Endothelial cell of umbilical vein (primary cell): Measurements from ENCODE around the gene CIZ1. TPM values are rescaled to one million over a fixed set of nuclear protein-coding genes. Genes with fewer than 3 reads are reported as not detected.
A peak's percentile ranks its signal among the peaks of the same experiment; 100 is the strongest.

ENCODE experiments used
- BruUV-seq: library from RNA; stranded (reverse); fragments of 400-500 nt; replicated peaks from 2 replicates; lab custom pipeline; 2021; lab: Mats Ljungman, UMichigan
- CTCF ChIA-PET: fragments of 300-600, 350-600 bp; sonication (Branson Sonifier 250); formaldehyde crosslinking; loops from one replicate; lab custom pipeline; 2021; ENCODE audit warnings: antibody characterized with exemption, inconsistent platforms; lab: Charles Lee
- POLR2A ChIA-PET: fragments of 300-600, 350-600 bp; sonication (Branson Sonifier 250); formaldehyde crosslinking; loops from one replicate; lab custom pipeline; 2021; ENCODE audit warnings: antibody characterized with exemption, inconsistent platforms; lab: Charles Lee
- DNase-seq: peaks from one replicate; pipeline ENCODE4 v3.0.0-alpha.2; 2011; ENCODE audit warnings: low read depth, low spot score
- FAIRE-seq: peaks from 2 replicates; lab custom pipeline; 2011; peaks lifted over from hg19 to GRCh38; lab: Jason Lieb, UNC
- H2AFZ ChIP-seq: 2 replicates; pipeline ENCODE4 v1.6.0; 2012; ENCODE audit warnings: low read depth, low read length, control low read depth, inconsistent platforms
- H3K27ac ChIP-seq: 2 replicates; pipeline ENCODE4 v1.5.1; 2011; ENCODE audit warnings: low read depth, mild to moderate bottlenecking, control low read depth, low read length, moderate library complexity; ENCODE audit not compliant: insufficient read depth
- H3K27me3 ChIP-seq, 2 experiments: 2 replicates each; pipeline versions ENCODE4 v1.6.0 to v1.6.1; 2011; ENCODE audit warnings: low read length in 2 of 2, mixed read lengths in 1 of 2; ENCODE audit not compliant: control insufficient read depth in 2 of 2, insufficient read depth in 2 of 2
- H3K36me3 ChIP-seq, 2 experiments: 2 replicates in 1 of 2; 3 replicates in 1 of 2; pipeline ENCODE4 v1.5.1; 2011; ENCODE audit warnings: low read length in 2 of 2, mild to moderate bottlenecking in 1 of 2, moderate library complexity in 1 of 2; ENCODE audit not compliant: control insufficient read depth in 2 of 2, insufficient read depth in 2 of 2; ENCODE audit errors: extremely low read depth in 1 of 2
- H3K4me1 ChIP-seq: 3 replicates; pipeline ENCODE4 v1.5.1; 2011; ENCODE audit warnings: mild to moderate bottlenecking, low read length; ENCODE audit not compliant: control insufficient read depth, insufficient read depth; ENCODE audit errors: extremely low read depth
- H3K4me2 ChIP-seq: 2 replicates; pipeline ENCODE4 v1.6.1; 2011; ENCODE audit warnings: low read length, control low read depth, mixed read lengths; ENCODE audit not compliant: insufficient read depth
- H3K4me3 ChIP-seq, 3 experiments: fragments of 200-600 bp in 1 of 3; sonication (generic), shearing (Covaris generic) in 1 of 3; replicated peaks in 1 of 3; 2 replicates each; pipeline ENCODE4 v1.5.1; 2011 to 2016; ENCODE audit warnings: control low read depth in 3 of 3, low read length in 3 of 3, mild to moderate bottlenecking in 2 of 3, inconsistent platforms in 1 of 3, low read depth in 1 of 3, moderate library complexity in 1 of 3; ENCODE audit not compliant: insufficient read depth in 1 of 3
- H3K79me2 ChIP-seq: 2 replicates; pipeline ENCODE4 v1.6.0; 2012; ENCODE audit warnings: low read length, inconsistent platforms; ENCODE audit not compliant: control insufficient read depth, insufficient read depth
- H3K9ac ChIP-seq: replicated peaks from 2 replicates; pipeline ENCODE3; 2011; ENCODE audit warnings: low read length, control low read depth; ENCODE audit not compliant: insufficient read depth; ENCODE audit errors: extremely low read depth
- H3K9me1 ChIP-seq: replicated peaks from 3 replicates; pipeline ENCODE4 v1.6.0; 2011; ENCODE audit warnings: mild to moderate bottlenecking, low read length; ENCODE audit not compliant: control insufficient read depth, insufficient read depth; ENCODE audit errors: extremely low read depth
- H3K9me3 ChIP-seq: replicated peaks from 2 replicates; pipeline ENCODE4 v1.5.1; 2012; ENCODE audit warnings: low read length, inconsistent platforms; ENCODE audit not compliant: control insufficient read depth, insufficient read depth
- H4K20me1 ChIP-seq: replicated peaks from 2 replicates; pipeline ENCODE3; 2011; ENCODE audit warnings: mild to moderate bottlenecking, low read length; ENCODE audit not compliant: control insufficient read depth, insufficient read depth; ENCODE audit errors: extremely low read depth
- CTCF ChIP-seq, 2 donors: IDR thresholded peaks; 1 replicate in 1 of 2; 2 replicates in 1 of 2; pipeline ENCODE4 v1.5.1; 2011; ENCODE audit warnings: low read length in 2 of 2, mild to moderate bottlenecking in 2 of 2, moderate library complexity in 2 of 2, control low read depth in 1 of 2, inconsistent platforms in 1 of 2, low read depth in 1 of 2; ENCODE audit not compliant: insufficient read depth in 1 of 2; ENCODE audit errors: extremely low read depth in 1 of 2
- EZH2 ChIP-seq: IDR thresholded peaks from 2 replicates; pipeline ENCODE4 v1.6.1; 2012; ENCODE audit warnings: borderline replicate concordance, low read depth, mild to moderate bottlenecking, moderate library complexity, low read length, inconsistent platforms; ENCODE audit not compliant: severe bottlenecking
- FOS ChIP-seq: IDR thresholded peaks from 2 replicates; pipeline ENCODE4 v1.6.1; 2011; ENCODE audit warnings: mild to moderate bottlenecking, low read length, moderate library complexity, borderline replicate concordance; ENCODE audit not compliant: insufficient read depth
- GATA2 ChIP-seq: IDR thresholded peaks from 2 replicates; pipeline ENCODE4 v1.7.0; 2011; ENCODE audit warnings: low read depth, mild to moderate bottlenecking, moderate library complexity, mixed read lengths, low read length; ENCODE audit not compliant: insufficient read length, insufficient read depth
- JUN ChIP-seq: IDR thresholded peaks from 2 replicates; pipeline ENCODE4 v1.6.1; 2011; ENCODE audit warnings: borderline replicate concordance, low read depth; ENCODE audit not compliant: insufficient read length, insufficient read depth
- MAX ChIP-seq: IDR thresholded peaks from 2 replicates; pipeline ENCODE4 v1.6.1; 2011; ENCODE audit not compliant: insufficient read depth, insufficient read length
- MYC ChIP-seq: IDR thresholded peaks from one replicate; pipeline ENCODE4 v1.6.1; 2011; ENCODE audit warnings: mild to moderate bottlenecking, low read depth, low read length
- POLR2A ChIP-seq: IDR thresholded peaks from 2 replicates; pipeline ENCODE4 v1.6.1; 2012; ENCODE audit warnings: low read depth, mild to moderate bottlenecking, control low read depth, low read length
- POLR2AphosphoS5 ChIP-seq: IDR thresholded peaks from 2 replicates; pipeline ENCODE4 v1.6.1; 2012; ENCODE audit warnings: low read depth, mild to moderate bottlenecking, control low read depth, low read length, moderate library complexity; ENCODE audit not compliant: insufficient read depth
- dilution Hi-C: fragments of 300-500 bp; cut with MboI; formaldehyde crosslinking; loops from one replicate; pipeline ENCODE4 v1.15.0; 2019; ENCODE audit warnings: low sequenced_read_pairs; ENCODE audit not compliant: extremely low pct_ligation_motif_present
- intact Hi-C: fragments of 100-400 bp; cut with micrococcal nuclease; formaldehyde crosslinking; loops from one replicate; pipeline ENCODE4 v1.10.0; 2022
- polyA plus RNA-seq, 4 experiments: library from polyadenylated mRNA; depleted of rRNA in 3 of 4; stranded (reverse) in 3 of 4; unstranded in 1 of 4; fragments of >200 nt; gene quantifications; 2 replicates each; pipeline versions ENCODE4 v1.2.1 to v1.2.3, GENCODE V29; 2011 to 2012; ENCODE audit warnings: missing spikeins in 1 of 4
- total RNA-seq: library from RNA; stranded (reverse); gene quantifications from 2 replicates; pipeline ENCODE4 v1.2.3, GENCODE V29; 2021

The CIZ1 gene
- total and polyA plus RNA-seq, 2 donors (not counting 3 experiments of a cell fraction or from before 2014, with no cell fraction given): 88.3 to 150 TPM

DNA sequence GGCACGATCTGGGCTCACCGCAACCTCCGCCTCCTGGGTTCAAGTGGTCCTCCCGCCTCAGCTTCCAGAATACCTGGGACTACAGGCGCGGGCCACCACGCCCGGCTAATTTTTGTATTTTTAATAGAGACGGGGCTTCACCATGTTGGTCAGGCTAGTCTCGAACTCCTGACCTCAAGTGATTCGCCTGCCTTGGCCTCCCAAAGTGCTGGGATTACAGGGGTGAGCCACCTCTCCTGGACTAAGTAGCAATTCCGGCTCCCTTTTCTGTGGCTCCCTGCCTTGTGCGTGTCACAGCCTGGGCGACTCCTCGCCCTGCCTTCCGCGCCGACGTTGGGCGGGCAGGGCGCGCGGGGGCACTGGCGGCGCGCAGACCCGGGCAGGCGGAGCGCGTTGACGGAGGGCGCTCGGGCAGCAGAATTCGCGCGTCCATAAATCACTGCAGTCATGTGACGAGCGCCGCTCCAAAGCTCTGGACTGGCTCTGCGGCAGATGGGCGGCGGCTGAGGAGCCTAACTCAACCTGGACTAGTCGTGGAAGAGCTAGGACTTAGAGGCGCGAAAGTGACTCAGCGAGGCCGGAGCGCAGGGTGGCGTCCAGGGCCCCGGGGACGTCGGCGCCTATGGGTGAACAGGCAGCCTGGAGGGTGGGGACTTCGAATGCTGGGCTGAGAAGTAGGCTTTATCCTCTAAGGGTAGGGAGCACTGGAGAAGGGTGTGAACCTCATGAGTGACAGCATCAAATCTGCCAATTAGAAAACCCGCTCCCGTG is 1.4 kb upstream of the CIZ1 start:
- intact Hi-C loops (loop anchor here (1.0 kb wide), 1 partner anchor 11 kb away; the partner anchor contains the start of gene DNM1), dilution Hi-C loops (no loop called here)
- H3K4me2 ChIP-seq: peak overlapping the region; percentile 6
- H3K9me1 ChIP-seq: no peaks in the 10 kb centered on the region
- H2AFZ ChIP-seq: peak overlapping the region; percentile 46
- peaks cover 2 to 6% of the 10 kb centered on the region in 2 experiments for H3K36me3 ChIP-seq
- no TSS peak for BruUV-seq
- no peaks in the 10 kb centered on the region for H3K27me3 ChIP-seq
- POLR2A ChIA-PET: no interaction called here
- TF ChIP-seq JUN (no peak), EZH2 (no peak), CTCF (IDR thresholded peaks at IDR 0.05; ENCODE audit: extremely low read depth in 1 of 2, insufficient read depth in 1 of 2, low read depth in 1 of 2, low read length in 2 of 2) (peak; percentile 42 to 52), FOS (no peak), POLR2AphosphoS5 (peak; percentile 36), MAX (peak; percentile 70), POLR2A (no peak), MYC (no peak), GATA2 (no peak)
- H3K4me3 ChIP-seq: peak overlapping the region in 1 of 3 experiments; percentile 70
- H3K9me3 ChIP-seq: no peaks in the 10 kb centered on the region
- FAIRE-seq (peak; percentile 96), DNase-seq (peak; percentile 95)
- CTCF ChIA-PET: interaction anchor here (0.6 to 2.2 kb wide), 16 partner anchors 9 to 148 kb away, joined by 3 to 14 read pairs (median 4); partner anchors contain the start of gene DNM1
- no peaks in the 10 kb centered on the region for H4K20me1 ChIP-seq
- peaks cover 11% of the 10 kb centered on the region for H3K4me1 ChIP-seq
- peak overlapping the region; percentile 11 for H3K27ac ChIP-seq
- peaks cover 15% of the 10 kb centered on the region for H3K79me2 ChIP-seq
- H3K9ac ChIP-seq: no peak overlapping the region
